Lower leg skin (tissue), 4 donors: ENCODE data around the gene CLEC3B. TPM values are rescaled to one million over a fixed set of nuclear protein-coding genes. Genes with fewer than 3 reads are reported as not detected.
A peak's percentile ranks its signal among the peaks of the same experiment; 100 is the strongest.

ENCODE experiments used
- DNase-seq, 2 donors: peaks; one replicate each; pipeline ENCODE4 v3.0.0-alpha.2; 2019; ENCODE audit warnings: low spot score in 2 of 2
- H3K4me3 ChIP-seq: fragments of 200-600 bp; sonication (generic); 2 replicates; pipeline ENCODE4 v1.5.1; 2017; ENCODE audit warnings: mild to moderate bottlenecking, low read depth; ENCODE audit not compliant: poor library complexity, severe bottlenecking
- CTCF ChIP-seq, 3 donors: fragments of 450-650 bp; IDR thresholded peaks; one replicate each; pipeline ENCODE4 v1.5.1; 2016; ENCODE audit warnings: antibody characterized with exemption in 3 of 3, mild to moderate bottlenecking in 3 of 3, moderate library complexity in 2 of 3
- POLR2A ChIP-seq, 2 donors: fragments of 450-650 bp; IDR thresholded peaks; one replicate each; pipeline ENCODE4 v1.6.1; 2016 to 2017; ENCODE audit warnings: antibody characterized with exemption in 2 of 2, mild to moderate bottlenecking in 1 of 2, moderate library complexity in 1 of 2
- WGBS, 2 donors: methylation state at CpG; one replicate each; pipeline ENCODE4 v1.1.5; 2018; 5-methylcytosine and 5-hydroxymethylcytosine counted together
- intact Hi-C: fragments of 100-400 bp; cut with DNase I; formaldehyde crosslinking; loops from one replicate; pipeline ENCODE4 v1.15.0; 2023; ENCODE audit warnings: low total_unique reads
- total RNA-seq, 4 donors: library from RNA; depleted of rRNA; stranded (reverse); fragments of >200 nt; gene quantifications; one replicate each; pipeline ENCODE4 v1.1.0, GENCODE V29; 2016

Gene CLEC3B
- total RNA-seq, 4 donors from 2014 or later, result 15.0 to 113 (median 29.8) TPM

GRCh38 chr3:45024542-45025255 is 1.4 kb upstream of the CLEC3B start:
- TF ChIP-seq CTCF (IDR thresholded peaks at IDR 0.05), result no peak
- no peak for TF ChIP-seq POLR2A (IDR thresholded peaks at IDR 0.05)
- no peak for DNase-seq
- WGBS, 2 donors, result 53 to 58% methylated on average over 6 of the region's 6 CpGs

GRCh38 chr3:45026957-45027356 is 854 bp downstream of the CLEC3B start:
- no peak for TF ChIP-seq POLR2A (IDR thresholded peaks at IDR 0.05)
- TF ChIP-seq CTCF (IDR thresholded peaks at IDR 0.05), result no peak
- H3K4me3 ChIP-seq, result no peak overlapping the region
- 10 to 22% methylated on average over 4 of the region's 4 CpGs for WGBS, 2 donors
- peak; percentile 71 to 94 for DNase-seq
- intact Hi-C loops, result no loop called here

More at GRCh38 chr3:45024542-45025255, 1.4 kb upstream of the CLEC3B start:
- no peak overlapping the region for H3K4me3 ChIP-seq
- intact Hi-C loops, result no loop called here

GRCh38 chr3:45027441-45027840 is 1.3 kb downstream of the CLEC3B start:
- WGBS, 2 donors, result 53 to 74% methylated on average over 4 of the region's 4 CpGs
- intact Hi-C loops, result no loop called here
- no peak overlapping the region for H3K4me3 ChIP-seq
- no peak for DNase-seq
- TF ChIP-seq POLR2A (IDR thresholded peaks at IDR 0.05) (no peak), CTCF (IDR thresholded peaks at IDR 0.05) (no peak)

- 65 to 66% methylated on average over 2 of the region's 2 CpGs for WGBS, 2 donors
- no peak overlapping the region for H3K4me3 ChIP-seq
Observed at GRCh38 chr3:45029216-45029615, 3.1 kb downstream of the CLEC3B start.

GRCh38 chr3:45029661-45030060 is 3.6 kb downstream of the CLEC3B start:
- no peak overlapping the region for H3K4me3 ChIP-seq
- no peak for TF ChIP-seq POLR2A (IDR thresholded peaks at IDR 0.05)
- no peak for TF ChIP-seq CTCF (IDR thresholded peaks at IDR 0.05)
- no peak for DNase-seq
- 31 to 51% methylated on average over 5 of the region's 5 CpGs for WGBS, 2 donors
- intact Hi-C loops, result loop anchor here (10.0 kb wide), 1 partner anchor 115 kb away; no protein-coding TSS in a partner anchor

More at GRCh38 chr3:45029216-45029615, 3.1 kb downstream of the CLEC3B start:
- intact Hi-C loops, result no loop called here
- DNase-seq, result no peak
- no peak for TF ChIP-seq POLR2A (IDR thresholded peaks at IDR 0.05)
- no peak for TF ChIP-seq CTCF (IDR thresholded peaks at IDR 0.05)
